Measurements from ENCODE around the gene RMDN3. TPM values are rescaled to one million over a fixed set of nuclear protein-coding genes. Genes with fewer than 3 reads are reported as not detected.

The RMDN3 gene
- total and polyA plus RNA-seq, 9 of the 15 experiments (the other 6 are each of a cell fraction or from before 2014, with no cell fraction given), result 8.1 to 38.2 (median 25.9) TPM

DNA sequence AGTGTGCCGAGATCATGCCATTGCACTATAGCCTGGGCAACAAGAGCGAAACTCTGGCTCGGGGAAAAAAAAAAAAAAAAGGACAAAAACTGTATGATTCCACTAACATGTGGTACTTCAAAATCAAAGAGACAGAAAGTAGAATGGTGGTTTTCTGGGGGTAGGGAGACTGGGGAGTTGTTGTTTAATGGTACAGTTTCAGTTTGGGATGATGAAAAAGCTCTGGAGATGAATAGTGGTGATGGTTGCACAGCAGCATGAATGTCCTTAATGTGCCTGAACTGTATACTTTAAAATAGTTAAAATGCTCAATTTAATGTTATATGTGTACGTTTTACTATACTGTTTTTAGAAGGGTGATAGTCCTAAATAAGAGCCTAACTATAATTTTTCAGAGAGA is 32.7 kb downstream of the RMDN3 start (continued):
- TF ChIP-seq, protein P1, sequence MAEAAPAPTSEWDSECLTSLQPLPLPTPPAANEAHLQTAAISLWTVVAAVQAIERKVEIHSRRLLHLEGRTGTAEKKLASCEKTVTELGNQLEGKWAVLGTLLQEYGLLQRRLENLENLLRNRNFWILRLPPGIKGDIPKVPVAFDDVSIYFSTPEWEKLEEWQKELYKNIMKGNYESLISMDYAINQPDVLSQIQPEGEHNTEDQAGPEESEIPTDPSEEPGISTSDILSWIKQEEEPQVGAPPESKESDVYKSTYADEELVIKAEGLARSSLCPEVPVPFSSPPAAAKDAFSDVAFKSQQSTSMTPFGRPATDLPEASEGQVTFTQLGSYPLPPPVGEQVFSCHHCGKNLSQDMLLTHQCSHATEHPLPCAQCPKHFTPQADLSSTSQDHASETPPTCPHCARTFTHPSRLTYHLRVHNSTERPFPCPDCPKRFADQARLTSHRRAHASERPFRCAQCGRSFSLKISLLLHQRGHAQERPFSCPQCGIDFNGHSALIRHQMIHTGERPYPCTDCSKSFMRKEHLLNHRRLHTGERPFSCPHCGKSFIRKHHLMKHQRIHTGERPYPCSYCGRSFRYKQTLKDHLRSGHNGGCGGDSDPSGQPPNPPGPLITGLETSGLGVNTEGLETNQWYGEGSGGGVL (CRISPR knock-in tag; IDR thresholded peaks at IDR 0.05), result no peak
- TF ChIP-seq NBN (IDR thresholded peaks at IDR 0.05; ENCODE audit: low read depth), result no peak
- no peak for TF ChIP-seq ZKSCAN3 (CRISPR knock-in tag; IDR thresholded peaks at IDR 0.05)
- TF ChIP-seq, protein P2, sequence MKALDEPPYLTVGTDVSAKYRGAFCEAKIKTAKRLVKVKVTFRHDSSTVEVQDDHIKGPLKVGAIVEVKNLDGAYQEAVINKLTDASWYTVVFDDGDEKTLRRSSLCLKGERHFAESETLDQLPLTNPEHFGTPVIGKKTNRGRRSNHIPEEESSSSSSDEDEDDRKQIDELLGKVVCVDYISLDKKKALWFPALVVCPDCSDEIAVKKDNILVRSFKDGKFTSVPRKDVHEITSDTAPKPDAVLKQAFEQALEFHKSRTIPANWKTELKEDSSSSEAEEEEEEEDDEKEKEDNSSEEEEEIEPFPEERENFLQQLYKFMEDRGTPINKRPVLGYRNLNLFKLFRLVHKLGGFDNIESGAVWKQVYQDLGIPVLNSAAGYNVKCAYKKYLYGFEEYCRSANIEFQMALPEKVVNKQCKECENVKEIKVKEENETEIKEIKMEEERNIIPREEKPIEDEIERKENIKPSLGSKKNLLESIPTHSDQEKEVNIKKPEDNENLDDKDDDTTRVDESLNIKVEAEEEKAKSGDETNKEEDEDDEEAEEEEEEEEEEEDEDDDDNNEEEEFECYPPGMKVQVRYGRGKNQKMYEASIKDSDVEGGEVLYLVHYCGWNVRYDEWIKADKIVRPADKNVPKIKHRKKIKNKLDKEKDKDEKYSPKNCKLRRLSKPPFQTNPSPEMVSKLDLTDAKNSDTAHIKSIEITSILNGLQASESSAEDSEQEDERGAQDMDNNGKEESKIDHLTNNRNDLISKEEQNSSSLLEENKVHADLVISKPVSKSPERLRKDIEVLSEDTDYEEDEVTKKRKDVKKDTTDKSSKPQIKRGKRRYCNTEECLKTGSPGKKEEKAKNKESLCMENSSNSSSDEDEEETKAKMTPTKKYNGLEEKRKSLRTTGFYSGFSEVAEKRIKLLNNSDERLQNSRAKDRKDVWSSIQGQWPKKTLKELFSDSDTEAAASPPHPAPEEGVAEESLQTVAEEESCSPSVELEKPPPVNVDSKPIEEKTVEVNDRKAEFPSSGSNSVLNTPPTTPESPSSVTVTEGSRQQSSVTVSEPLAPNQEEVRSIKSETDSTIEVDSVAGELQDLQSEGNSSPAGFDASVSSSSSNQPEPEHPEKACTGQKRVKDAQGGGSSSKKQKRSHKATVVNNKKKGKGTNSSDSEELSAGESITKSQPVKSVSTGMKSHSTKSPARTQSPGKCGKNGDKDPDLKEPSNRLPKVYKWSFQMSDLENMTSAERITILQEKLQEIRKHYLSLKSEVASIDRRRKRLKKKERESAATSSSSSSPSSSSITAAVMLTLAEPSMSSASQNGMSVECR (CRISPR knock-in tag; IDR thresholded peaks at IDR 0.05), result no peak

DNA sequence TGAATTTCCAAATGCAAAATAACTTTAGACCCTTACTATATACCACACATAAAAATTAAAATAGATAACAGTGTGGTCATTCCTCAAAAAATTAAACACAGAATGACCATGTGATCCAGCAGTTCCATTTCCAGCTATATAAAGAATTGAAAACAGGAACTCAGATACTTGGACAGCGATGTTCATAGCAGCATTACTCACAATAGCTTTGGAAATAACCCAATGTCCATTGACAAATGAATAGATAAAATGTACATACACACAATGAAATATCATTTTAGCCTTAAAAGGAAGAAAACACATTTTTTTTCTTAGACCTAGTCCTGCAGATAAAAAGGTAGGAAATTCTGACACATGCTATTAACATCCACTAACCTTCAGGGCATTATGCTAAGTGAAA is 33.4 kb downstream of the RMDN3 start:
- Histone ChIP-seq H3K27ac (ENCODE audit: extremely low read depth, low read depth, low read length) (no peak overlapping the region), H3K4me1 (replicated peaks in 1 of 2; ENCODE audit: control insufficient read depth in 2 of 2, insufficient read depth in 2 of 2, low read length in 2 of 2) (0 out of 5 replicates have a peak, but pooled peaks cover 0 to 4% of the 10 kb centered on the region in 2 experiments), H3K9ac (ENCODE audit: insufficient read depth in 1 of 2, low read depth in 2 of 2, low read length in 2 of 2) (no peak overlapping the region), H3K9me3 (replicated peaks; ENCODE audit: control insufficient read depth, insufficient read depth, low read depth, low read length) (no peaks in the 10 kb centered on the region), H3K36me3 (ENCODE audit: control insufficient read depth, insufficient read depth, low read length) (peaks cover 70% of the 10 kb centered on the region), H3K9me1 (ENCODE audit: control insufficient read depth, insufficient read depth, low read length) (no peaks in the 10 kb centered on the region), H3K4me2 (ENCODE audit: insufficient read depth, low read length) (no peak overlapping the region), H3K79me2 (ENCODE audit: control insufficient read depth, insufficient read depth, low read length) (no peaks in the 10 kb centered on the region), H2AFZ (ENCODE audit: low read depth, low read length) (no peak overlapping the region), H4K20me1 (replicated peaks; ENCODE audit: control insufficient read depth, insufficient read depth, low read length) (no peaks in the 10 kb centered on the region), H3K27me3 (ENCODE audit: control insufficient read depth in 2 of 2, insufficient read depth in 2 of 2, low read length in 2 of 2) (no peaks in the 10 kb centered on the region), H3K4me3 (no peak overlapping the region)
- no peak for ATAC-seq
- WGBS (ENCODE audit: insufficient coverage, low coverage, missing lambda C conversion rate), result 89% methylated on average over 1 of the region's 1 CpG
- ChIA-PET POLR2A (interaction anchor here (1.1 kb wide), 1 partner anchor 27 kb away, joined by 4 read pairs; the partner anchor contains the start of gene RAD51), CTCF (ENCODE audit: low intra/inter-chr PET ratio) (no interaction called here)
- DNase-seq (ENCODE audit: extremely low read depth in 1 of 4, low spot score in 3 of 4), result no peak
- in situ Hi-C loops (cut with MboI), result no loop called here
- no peak for FAIRE-seq
- intact Hi-C loops (cut with micrococcal nuclease), result no loop called here
- BruUV-seq (replicated peaks), result no TSS peak
- no peak for TF ChIP-seq SRSF1 (IDR thresholded peaks at IDR 0.05; ENCODE audit: low read depth, low read length)
- no peak for TF ChIP-seq GABPB2 (CRISPR knock-in tag; conservative IDR thresholded peaks at IDR 0.05)
- TF ChIP-seq, protein P1 (CRISPR knock-in tag; IDR thresholded peaks at IDR 0.05), result no peak
- TF ChIP-seq DMBX1 (CRISPR knock-in tag; IDR thresholded peaks at IDR 0.05; ENCODE audit: borderline replicate concordance), result no peak
- TF ChIP-seq, protein P3, sequence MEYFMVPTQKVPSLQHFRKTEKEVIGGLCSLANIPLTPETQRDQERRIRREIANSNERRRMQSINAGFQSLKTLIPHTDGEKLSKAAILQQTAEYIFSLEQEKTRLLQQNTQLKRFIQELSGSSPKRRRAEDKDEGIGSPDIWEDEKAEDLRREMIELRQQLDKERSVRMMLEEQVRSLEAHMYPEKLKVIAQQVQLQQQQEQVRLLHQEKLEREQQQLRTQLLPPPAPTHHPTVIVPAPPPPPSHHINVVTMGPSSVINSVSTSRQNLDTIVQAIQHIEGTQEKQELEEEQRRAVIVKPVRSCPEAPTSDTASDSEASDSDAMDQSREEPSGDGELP (CRISPR knock-in tag; IDR thresholded peaks at IDR 0.05; ENCODE audit: borderline replicate concordance), result no peak
- no peak for TF ChIP-seq NELFE (IDR thresholded peaks at IDR 0.05; ENCODE audit: insufficient read depth, insufficient read length)

Measured in K562 (cell line).